ENCODE data around the gene EIF5.

Gene EIF5

DNA sequence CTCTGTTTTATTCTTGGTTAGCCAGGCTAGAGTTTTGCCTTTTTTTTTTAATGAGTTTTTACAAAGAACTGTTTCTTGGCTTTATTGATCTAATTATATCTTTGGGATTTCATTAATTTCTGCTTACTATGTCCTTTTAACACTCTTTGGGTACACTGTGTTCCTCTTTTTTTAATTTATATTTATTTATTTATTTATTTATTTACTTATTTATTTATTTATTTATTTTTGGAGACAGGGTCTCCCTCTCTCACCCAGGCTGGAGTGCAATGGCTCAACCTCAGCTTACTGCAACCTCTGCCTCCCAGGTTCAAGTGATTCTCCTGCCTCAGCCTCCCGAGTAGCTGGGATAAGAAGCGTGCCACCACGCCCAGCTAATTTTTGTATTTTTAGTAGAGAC, 36.0 kb downstream of the EIF5 start:
- Mint-ChIP-seq H3K27ac (no peak overlapping the region), H3K27me3 (no peaks in the 10 kb centered on the region), H3K4me3 (no peak overlapping the region), H3K36me3 (no peaks in the 10 kb centered on the region), H3K9me3 (no peaks in the 10 kb centered on the region), H3K4me1 (no peaks in the 10 kb centered on the region)

DNA sequence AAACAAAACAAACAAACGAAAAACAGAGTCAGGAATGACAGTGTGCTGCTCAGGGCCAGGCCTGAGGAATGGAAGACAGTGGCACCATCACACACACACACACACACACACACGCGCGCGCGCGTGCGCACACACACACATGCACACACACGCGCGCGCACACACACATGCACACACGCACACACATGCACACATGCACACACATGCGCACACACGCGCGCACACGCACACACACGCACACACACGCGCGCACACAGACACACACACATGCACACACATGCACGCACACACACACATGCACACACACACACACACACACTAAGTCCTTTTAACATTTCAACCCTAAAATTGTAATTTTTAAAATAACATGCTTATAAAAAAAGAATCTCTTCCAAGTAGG, 38.0 kb downstream of the EIF5 start:
- no peaks in the 10 kb centered on the region for H3K9me3 Mint-ChIP-seq
- H3K27ac Mint-ChIP-seq = no peak overlapping the region
- H3K27me3 Mint-ChIP-seq = no peaks in the 10 kb centered on the region
- no peak overlapping the region for H3K4me3 Mint-ChIP-seq
- no peaks in the 10 kb centered on the region for H3K36me3 Mint-ChIP-seq
- H3K4me1 Mint-ChIP-seq = no peaks in the 10 kb centered on the region

DNA sequence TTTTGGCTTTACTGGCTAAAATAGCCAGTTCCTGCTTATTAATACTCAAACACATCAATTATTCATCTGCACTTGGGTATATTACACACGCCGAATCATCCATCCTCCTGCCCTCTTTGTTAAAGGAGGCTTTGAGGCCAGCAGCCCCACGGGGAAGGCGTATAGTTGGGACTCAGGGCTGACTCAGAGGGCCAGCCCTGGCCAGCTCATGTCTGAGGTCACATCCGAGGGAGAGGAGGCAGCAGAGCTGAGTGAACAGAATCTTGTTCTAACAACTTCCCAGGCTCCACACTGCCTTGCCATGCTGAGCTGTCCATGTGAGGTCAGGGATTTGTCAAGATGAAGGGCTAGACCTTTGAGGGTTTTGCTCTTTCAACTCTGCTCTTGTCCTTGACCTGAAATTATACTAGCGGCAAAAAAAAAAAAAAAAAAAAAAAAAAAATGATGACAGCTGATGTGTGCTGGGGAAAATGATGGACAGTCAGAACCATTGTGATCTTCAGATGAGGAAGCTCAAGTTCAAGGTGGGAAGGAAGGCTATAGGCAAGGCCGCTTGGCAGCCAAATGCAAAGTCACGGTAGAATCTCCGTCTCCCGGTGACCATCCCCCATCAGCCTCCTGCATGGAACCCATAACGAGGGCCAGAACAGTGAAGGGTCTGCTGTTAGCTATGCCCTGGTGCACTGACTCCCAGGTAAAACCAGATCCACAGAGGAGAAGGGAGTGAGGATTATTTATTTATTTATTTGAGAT, 38.7 kb downstream of the EIF5 start:
- Mint-ChIP-seq H3K27me3 (no peaks in the 10 kb centered on the region), H3K27ac (peak overlapping the region; percentile 17), H3K4me1 (no peaks in the 10 kb centered on the region), H3K4me3 (no peak overlapping the region), H3K9me3 (no peaks in the 10 kb centered on the region), H3K36me3 (no peaks in the 10 kb centered on the region)

DNA sequence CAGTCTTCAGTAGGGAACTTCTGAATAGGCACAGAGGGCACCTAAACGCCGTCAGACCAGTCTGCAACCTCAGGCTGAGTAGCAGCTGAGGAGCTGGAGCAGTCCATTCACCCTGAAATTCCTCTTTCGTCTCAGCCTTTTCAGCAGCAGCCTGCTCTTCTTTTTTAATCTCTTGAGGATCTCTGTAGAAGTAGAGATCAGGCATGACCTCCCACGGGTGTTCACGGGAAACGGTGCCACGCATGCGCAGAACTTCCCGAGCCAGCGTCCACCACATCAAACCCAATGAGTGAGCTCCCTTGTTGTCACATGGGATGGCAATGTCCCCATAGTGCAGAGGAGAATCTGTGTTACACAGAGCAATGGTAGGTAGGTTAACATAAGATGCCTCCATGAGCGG, 40.1 kb downstream of the EIF5 start:
- Mint-ChIP-seq H3K9me3 (no peaks in the 10 kb centered on the region), H3K4me1 (no peaks in the 10 kb centered on the region), H3K27me3 (no peaks in the 10 kb centered on the region), H3K4me3 (no peak overlapping the region), H3K36me3 (no peaks in the 10 kb centered on the region), H3K27ac (no peak overlapping the region)

DNA sequence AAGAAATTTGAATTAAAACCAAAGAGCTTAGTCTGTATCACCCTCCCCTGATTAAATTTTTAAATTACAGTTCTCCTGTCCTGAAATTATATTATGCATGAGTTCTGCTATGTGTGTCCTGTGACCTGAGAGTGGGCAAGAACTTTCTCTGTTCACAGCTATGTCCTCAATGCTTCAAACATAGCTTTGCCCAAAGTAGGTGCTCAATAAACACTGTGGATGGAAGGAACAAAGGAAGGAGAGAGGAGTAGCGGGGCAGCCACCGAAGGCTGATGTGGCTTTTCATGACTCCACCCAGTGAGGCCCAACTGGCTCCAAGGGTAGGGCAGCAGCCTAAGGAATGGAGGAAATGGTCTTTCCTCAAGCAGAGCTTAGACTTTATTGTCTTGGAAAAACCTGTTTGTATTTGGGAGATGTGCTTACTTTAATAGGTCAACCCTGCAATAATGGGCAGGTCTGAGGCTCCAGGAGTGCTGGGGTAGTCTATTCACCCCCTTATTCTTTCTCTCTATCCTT, 43.5 kb downstream of the EIF5 start:
- Mint-ChIP-seq H3K9me3 (no peaks in the 10 kb centered on the region), H3K27me3 (no peaks in the 10 kb centered on the region), H3K4me3 (no peak overlapping the region), H3K36me3 (no peaks in the 10 kb centered on the region), H3K4me1 (no peaks in the 10 kb centered on the region), H3K27ac (no peak overlapping the region)

DNA sequence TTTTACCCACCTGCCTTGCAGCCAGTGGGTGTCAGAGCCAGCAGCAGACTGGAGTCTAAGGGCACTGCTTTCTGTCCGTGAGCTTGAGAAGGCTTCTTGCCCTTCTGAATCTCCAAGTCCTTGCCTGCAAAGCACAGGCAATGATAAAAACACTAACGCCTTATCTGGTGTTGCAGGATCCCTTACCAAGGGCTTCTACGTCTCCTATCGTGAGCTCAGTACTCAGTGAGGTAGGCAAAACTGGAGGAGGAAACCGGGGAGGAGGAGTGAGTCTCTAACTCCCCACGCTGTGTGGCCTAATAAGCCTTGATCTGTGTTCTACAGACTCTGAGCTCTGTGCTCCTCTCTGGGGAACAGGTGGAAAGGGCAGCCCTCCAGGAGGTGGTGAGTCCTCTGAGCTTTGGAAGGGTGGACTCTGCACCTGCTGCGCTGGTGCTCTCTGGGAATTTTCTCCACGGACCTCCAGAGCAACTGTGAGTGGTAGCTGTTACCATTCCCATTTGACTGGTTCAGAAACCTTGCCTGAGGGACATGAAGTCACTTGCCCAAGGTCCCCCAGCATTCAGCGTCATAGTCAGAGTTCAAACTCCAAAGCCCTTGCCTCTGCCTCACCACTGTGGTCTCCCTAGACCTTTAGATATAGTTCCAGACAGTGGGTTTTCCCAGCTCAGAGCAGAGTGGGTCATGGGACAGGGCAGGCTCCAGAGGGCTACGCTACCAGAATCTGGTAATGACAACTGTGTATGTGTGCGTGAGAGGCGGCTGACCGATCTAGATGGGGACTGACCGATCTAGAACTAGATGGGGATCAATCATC, 44.2 kb downstream of the EIF5 start:
- Mint-ChIP-seq H3K27me3 (no peaks in the 10 kb centered on the region), H3K4me3 (no peak overlapping the region), H3K4me1 (no peaks in the 10 kb centered on the region), H3K36me3 (no peaks in the 10 kb centered on the region), H3K9me3 (no peaks in the 10 kb centered on the region), H3K27ac (no peak overlapping the region)

DNA sequence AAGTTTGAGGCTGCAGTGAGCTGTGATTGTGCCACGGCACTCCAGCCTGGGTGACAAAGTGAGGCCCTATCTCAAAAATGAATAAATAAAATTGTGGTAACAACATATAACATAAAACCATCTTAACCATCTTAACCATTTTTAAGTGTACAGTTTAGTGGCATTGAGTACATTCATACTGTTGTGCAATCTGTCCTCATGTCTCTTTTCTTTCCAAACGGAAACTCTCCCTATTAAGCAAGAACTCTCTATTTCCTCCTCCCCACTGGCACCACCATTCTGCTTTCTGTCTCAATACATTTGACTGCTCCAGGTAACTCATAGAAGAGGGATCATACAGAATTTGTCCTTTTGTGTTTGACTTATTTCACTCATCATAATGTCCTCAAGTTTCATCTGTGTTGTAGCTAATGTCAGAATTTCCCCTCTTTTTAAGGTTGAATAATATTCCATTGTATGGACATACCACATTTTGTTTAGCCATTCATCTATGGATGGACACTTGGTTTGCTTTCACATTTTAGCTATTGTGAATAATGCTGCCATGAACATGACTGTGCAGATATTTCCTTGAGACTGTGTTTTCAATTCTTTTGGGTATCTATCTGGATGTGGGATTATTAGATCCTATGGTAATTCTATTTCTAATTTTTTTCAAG, 46.8 kb downstream of the EIF5 start:
- Mint-ChIP-seq H3K4me1 (peaks cover 6% of the 10 kb centered on the region), H3K27me3 (no peaks in the 10 kb centered on the region), H3K4me3 (no peak overlapping the region), H3K36me3 (no peaks in the 10 kb centered on the region), H3K27ac (no peak overlapping the region), H3K9me3 (no peaks in the 10 kb centered on the region)

DNA sequence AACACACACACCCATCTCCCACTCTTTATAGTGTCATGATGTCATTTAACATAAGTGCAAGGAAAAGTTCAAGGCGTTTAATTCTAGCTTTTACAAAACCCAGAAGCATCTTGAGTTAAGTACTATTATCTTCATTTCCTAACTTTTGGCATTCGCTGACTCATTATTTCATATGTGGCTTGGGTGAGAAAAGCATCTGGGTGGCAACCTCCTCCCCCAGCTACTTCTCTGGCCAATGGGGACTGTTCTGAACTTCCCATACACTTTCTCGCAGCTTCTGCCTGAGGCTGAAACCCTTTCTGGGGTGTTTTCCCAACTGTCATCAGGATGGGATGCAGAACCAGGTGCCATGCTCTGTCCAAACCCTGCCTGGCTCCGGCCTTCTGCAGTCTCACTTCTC, 48.3 kb downstream of the EIF5 start:
- H3K9me3 Mint-ChIP-seq = no peaks in the 10 kb centered on the region
- no peaks in the 10 kb centered on the region for H3K27me3 Mint-ChIP-seq
- H3K4me3 Mint-ChIP-seq = no peak overlapping the region
- peaks cover 9% of the 10 kb centered on the region for H3K4me1 Mint-ChIP-seq
- H3K27ac Mint-ChIP-seq = no peak overlapping the region
- no peaks in the 10 kb centered on the region for H3K36me3 Mint-ChIP-seq

DNA sequence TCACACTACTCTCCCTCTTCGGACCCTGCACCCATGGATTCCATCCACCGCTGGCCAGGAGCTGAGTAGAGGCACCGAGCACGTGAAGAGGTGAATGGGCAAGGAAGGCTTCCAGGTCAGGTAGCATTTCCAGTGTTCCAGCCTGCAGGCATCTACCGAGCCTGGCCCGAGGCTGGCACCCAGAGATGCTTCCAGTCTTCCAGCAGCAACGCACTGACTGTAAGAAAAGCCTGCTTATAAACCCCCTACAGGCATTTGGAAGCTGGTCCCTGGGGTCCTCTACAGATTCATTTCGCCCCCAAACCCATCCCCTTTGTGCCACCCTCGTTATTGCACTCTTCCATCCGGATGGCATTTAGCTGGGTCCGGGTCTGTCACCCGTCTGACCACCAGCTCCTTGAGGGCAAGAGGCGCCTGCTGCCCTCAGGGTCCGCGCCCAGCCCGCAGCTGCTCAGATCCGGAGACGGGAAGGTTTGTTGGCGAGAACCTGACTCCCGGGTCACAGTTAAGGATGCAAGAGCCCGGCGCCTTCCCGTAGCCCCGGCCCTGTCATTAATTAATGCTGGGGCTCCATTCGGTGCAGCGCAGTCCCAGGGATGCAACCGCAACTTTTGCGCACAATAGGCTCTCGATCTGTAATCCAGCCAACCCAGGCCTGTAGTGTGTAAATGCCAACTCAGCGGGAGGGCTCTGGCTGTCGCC, 50.6 kb downstream of the EIF5 start:
- peak overlapping the region; percentile 96 for H3K4me3 Mint-ChIP-seq
- H3K36me3 Mint-ChIP-seq = no peaks in the 10 kb centered on the region
- H3K27ac Mint-ChIP-seq = peak overlapping the region; percentile 91
- no peaks in the 10 kb centered on the region for H3K9me3 Mint-ChIP-seq
- H3K4me1 Mint-ChIP-seq = peaks cover 30% of the 10 kb centered on the region
- no peaks in the 10 kb centered on the region for H3K27me3 Mint-ChIP-seq

DNA sequence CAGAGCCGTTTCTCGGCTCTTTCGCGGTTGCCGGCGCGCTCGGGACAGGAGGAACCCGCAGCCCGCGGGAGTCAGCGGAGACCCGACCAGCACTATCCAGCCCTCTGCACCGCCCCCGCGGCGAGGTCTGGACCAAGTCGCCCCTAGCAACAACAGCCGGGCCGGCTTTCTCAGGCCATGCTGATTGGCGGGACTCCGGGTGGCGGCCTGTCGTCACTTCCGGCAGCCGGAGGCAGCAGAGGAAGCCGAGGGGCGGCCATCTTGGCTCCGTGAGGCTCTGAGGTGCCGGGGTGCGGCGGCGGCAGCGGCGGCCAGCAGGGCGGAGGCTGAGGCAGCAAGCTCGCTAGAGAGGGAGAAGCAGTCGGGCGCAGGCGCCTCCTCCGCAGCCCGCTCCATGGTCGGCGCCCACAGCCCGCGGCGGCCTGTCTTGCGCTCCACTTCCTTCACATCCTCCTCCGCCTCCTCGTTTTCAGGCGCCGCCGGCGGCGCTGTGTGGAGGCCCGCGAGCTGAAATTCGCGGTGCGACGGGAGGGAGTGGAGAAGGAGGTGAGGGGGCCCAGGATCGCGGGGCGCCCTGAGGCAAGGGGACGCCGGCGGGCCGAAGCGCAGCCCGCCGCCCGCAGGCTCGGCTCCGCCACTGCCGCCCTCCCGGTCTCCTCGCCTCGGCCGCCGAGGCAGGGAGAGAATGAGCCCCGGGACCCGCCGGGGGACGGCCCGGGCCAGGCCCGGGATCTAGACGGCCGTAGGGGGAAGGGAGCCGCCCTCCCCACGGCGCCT, 51.3 kb downstream of the EIF5 start, which contains the start of gene MARK3:
MARK3 (plus strand) TSS at position 264 of the 777 bp plus-strand sequence. CDS start 615 bp downstream, outside the sequence.
- H3K27me3 Mint-ChIP-seq = no peaks in the 10 kb centered on the region
- peak within 1 kb of the TSS; percentile 96 for H3K4me3 Mint-ChIP-seq
- H3K9me3 Mint-ChIP-seq = no peaks in the 10 kb centered on the region
- peaks cover 33% of the 10 kb centered on the region for H3K4me1 Mint-ChIP-seq
- peak within 1 kb of the TSS; percentile 93 for H3K27ac Mint-ChIP-seq
- H3K36me3 Mint-ChIP-seq = no peaks in the 10 kb centered on the region

DNA sequence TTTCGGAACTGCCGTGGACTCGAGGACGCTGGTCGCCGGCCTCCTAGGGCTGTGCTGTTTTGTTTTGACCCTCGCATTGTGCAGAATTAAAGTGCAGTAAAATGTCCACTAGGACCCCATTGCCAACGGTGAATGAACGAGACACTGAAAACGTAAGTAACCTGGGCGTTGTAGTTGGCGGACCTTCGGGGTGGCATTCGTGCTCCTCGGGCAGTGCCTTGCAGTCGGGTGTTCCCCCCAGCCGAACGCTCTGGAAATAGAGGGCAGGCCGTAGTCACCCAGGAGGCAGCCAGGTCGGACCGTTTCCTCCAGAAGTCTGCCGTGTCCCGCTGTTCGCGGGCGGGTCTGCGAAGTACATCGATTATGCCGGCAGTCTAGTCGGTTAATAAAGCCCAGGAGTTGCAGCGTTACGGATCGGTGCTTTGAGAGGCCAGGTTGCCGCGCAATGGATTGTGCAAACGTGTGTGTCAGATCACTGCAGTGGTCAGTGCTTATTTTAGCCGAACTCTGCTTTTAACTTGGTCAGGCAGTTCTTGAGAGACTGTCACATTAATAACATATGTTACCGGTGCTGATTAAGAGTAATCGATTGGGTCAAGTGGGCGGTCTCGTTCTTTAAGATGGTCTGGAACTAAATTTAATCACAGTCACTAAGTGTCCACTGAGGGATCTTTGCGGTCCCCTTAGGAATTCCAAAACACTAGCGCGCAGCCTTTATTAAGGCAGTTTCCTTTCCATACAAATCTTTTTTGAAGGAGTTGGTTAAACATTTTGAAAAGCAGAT, 52.1 kb downstream of the EIF5 start:
- H3K27ac Mint-ChIP-seq = peak overlapping the region; percentile 93
- H3K36me3 Mint-ChIP-seq = no peaks in the 10 kb centered on the region
- peak overlapping the region; percentile 94 for H3K4me3 Mint-ChIP-seq
- no peaks in the 10 kb centered on the region for H3K27me3 Mint-ChIP-seq
- H3K9me3 Mint-ChIP-seq = no peaks in the 10 kb centered on the region
- peaks cover 40% of the 10 kb centered on the region for H3K4me1 Mint-ChIP-seq

DNA sequence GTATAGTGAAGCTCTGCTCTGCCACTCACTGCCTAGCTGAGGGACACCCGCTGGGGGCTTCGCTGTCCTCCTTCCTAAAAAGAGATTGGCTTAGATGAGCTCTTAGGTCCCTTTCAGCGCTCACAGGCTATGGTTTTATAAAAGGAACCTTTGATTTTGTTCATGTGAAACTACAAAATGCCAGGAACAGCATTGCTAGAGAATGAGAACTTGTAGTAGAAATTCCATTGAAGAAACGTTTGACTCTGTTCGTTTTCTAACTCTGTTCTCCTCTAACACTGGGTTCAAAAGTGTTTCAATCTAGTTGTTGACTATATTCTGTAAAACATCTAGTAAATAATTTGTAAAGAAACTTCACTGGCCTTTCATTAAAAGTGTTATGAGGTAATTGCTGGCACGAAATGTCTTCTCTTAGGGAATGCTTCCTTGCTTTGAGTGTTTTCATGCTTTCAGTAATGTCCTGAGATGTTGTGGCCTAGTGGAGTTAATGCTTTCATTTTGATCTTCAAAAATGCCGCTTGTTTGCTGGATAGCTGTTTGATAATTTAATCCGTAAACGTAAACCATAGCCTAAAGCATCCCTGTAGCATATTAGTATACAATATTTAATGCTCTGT, 52.8 kb downstream of the EIF5 start:
- H3K27me3 Mint-ChIP-seq = no peaks in the 10 kb centered on the region
- peak overlapping the region; percentile 93 for H3K27ac Mint-ChIP-seq
- peak overlapping the region; percentile 94 for H3K4me3 Mint-ChIP-seq
- H3K9me3 Mint-ChIP-seq = no peaks in the 10 kb centered on the region
- no peaks in the 10 kb centered on the region for H3K36me3 Mint-ChIP-seq
- H3K4me1 Mint-ChIP-seq = peaks cover 41% of the 10 kb centered on the region

DNA sequence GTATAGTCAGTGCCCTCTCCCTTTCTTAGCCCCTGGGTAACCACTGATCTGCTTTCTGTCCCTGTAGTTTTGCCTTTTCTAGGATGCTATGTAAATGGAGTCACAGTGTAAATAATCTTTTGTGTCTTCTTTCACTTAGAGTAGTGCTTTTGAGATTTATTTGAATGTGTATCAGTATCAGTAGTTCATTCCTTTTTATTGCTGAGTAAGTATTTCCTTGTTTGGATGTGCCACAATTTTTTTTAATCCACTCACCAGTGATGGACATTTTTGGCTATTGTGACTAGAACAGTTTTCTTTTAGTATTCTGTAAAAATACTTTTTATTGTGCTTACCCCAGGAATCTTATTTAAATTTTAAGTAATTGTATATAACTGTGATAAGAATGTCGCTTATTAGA, 54.6 kb downstream of the EIF5 start:
- peaks cover 52% of the 10 kb centered on the region for H3K4me1 Mint-ChIP-seq
- H3K4me3 Mint-ChIP-seq = peak overlapping the region; percentile 79
- no peaks in the 10 kb centered on the region for H3K9me3 Mint-ChIP-seq

DNA sequence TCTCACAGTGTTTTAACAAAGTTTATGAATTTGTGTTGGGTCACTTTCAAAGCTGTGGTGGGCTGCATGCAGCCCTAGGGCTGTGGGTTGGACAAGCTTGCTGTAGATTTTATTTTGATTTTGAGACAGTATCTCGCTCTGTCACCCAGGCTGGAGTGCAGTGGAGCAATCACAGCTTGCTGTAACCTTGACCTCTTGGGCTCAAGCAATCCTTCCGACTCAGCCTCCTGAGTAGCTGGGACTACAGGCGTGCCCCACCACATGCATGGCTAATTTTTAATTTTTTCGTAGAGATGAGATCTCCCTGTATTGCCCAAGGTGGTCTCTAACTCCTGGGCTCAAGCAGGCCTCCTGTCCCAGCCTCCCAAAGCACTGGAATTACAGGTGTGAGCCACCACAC, 56.6 kb downstream of the EIF5 start:
- Mint-ChIP-seq H3K9me3 (no peaks in the 10 kb centered on the region), H3K27ac (no peak overlapping the region), H3K36me3 (no peaks in the 10 kb centered on the region), H3K4me1 (peaks cover 63% of the 10 kb centered on the region), H3K27me3 (no peaks in the 10 kb centered on the region), H3K4me3 (no peak overlapping the region)

More for the DNA sequence above, 54.6 kb downstream of the EIF5 start:
- H3K27me3 Mint-ChIP-seq = no peaks in the 10 kb centered on the region
- H3K27ac Mint-ChIP-seq = peak overlapping the region; percentile 73
- no peaks in the 10 kb centered on the region for H3K36me3 Mint-ChIP-seq
